HG03442 (cell line): ENCODE data around the gene TLR9.
"Not testable (repeated sequence)": the region's sequence is repeated elsewhere in the genome, so short reads cannot be mapped to it uniquely, and the experiment has no call there.

Experiments
- ATAC-seq: cut with Tn5 transposase; IDR thresholded peaks from one replicate; pipeline ENCODE4 v1.9.1; 2021; ENCODE audit warnings: mild to moderate bottlenecking, moderate library complexity; ENCODE audit not compliant: unreplicated experiment

The TLR9 gene

DNA sequence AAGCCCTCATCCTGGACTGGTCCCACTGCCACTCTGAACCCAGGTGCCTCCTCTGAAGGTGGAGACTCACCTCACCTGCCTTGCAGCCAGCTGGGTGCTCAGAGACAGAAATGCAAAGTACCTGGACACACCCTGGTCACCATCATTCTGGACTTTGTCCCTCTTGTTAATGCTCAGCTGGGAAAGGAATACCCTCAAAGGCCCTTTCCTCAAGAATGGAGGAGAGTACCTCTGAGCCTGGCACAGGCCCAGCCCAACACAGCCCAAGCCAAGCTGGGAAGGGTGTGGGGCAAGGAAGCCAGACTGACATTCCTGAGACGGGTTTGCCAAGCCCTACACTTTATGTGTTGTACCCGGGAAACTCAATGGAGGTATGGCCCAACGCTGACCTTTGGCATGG lies 28.5 kb downstream of the TLR9 start:
- no peak for ATAC-seq

DNA sequence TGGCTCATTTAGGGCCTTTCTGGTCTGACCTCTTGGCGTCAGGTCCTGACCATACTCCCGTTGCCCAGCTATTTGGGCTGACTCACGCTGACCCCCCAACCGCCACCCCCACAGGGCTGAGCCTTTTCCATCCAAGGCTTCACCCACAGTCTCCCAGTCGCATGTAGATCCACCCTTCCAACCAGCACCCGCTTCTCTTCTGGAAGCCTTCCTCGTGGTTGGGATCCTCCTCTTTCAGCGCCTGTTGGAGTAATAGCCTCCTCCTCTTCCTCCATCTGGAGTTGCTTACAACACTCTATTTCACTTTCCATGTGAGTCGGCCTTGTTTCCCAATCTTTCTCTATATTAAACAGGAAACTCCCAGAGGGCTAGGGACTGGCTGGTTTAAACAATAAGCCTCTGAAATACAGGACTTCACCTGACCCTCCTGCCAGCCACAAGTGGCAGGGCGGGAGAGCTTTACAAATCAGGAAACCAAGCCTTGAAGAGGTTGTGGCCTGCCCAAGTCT lies 29.6 kb downstream of the TLR9 start:
- no peak for ATAC-seq

DNA sequence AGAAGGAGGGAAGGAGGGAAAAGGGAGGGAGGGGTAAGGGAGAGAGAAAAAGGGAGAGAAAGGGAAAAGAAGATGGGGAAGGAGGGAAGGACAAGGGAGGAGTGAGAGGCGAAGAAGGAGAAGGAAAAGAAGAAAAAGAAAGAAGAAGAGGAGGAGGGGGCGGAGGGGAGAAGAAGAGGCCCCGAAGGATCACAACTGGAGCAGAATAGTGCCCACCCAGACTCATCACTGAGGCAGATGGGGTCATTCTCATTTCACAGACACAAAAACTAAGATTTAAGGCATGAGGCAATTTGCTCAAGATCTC lies 30.2 kb downstream of the TLR9 start:
- ATAC-seq, result no peak

DNA sequence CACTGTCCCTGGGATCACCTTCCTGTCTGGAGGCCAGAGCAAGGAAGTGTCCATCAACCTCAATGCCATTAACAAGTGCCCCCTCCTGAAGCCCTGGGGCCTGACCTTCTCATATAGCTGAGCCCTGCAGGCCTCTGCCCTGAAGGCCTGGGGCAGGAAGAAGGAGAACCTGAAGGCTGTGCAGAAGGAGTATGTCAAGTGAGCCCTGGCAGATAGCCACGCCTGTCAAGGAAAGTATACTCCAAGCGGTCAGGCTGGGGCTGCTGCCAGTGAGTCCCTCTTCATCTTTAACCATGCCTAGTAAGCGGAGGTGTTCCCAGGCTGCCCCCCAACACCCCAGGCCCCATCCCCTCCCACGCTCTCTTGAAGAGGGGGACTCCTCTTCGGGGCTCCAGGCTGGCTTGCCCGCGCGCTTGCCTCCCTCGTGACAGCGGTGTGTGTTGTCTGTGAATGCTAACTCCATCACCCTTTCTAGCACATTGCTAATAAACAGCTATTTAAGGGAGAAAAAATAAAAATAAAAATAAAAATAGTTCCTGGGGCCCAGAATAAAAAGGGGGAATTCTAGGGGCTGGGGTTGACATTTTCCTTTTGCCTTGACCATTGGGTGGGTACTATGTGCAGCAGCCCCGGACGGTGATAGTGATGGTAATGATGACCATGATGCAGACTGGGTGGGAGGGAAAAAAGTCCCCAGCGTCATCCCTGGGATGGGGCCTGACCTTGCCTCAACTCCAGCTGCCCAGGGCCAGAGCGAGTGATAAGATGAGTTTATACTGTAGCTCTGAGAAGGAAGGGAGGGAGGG lies 30.8 kb downstream of the TLR9 start:
- ATAC-seq, result no peak

DNA sequence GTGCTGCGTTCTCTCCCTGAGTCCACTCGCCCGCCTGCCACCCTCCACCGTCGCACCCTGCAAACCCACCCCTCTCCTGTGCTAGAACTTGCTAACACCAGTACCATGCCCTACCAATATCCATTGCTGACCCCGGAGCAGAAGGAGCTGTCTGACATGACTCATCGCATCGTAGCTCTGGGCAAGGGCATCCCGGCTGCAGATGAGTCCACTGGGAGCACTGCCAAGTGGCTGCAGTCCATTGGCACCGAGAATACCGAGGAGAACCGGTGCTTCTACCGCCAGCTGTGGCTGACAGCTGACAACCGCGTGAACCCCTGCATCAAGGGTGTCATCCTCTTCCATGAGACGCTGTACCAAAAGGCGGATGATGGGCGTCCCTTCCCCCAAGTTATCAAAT lies 32.4 kb downstream of the TLR9 start:
- no peak for ATAC-seq

DNA sequence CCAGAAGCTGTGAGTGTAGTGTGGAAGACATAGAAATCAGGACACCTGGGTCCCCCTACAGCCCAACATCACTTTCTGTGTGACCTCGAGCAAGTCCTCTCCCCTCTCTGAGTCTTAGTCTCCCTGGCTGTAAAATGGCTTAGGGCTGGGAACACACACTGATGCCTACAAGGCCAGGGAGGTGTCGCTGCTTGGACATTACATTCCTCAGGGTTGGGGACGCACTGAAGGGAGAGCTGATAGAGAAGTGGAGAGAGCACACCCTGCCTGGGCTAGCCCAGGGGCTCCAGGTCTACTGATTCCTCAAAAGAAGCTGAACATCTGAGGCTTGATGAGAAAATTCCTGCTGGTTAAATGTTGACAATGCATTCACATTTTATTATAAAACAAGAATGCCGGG lies 33.8 kb downstream of the TLR9 start:
- no peak for ATAC-seq

DNA sequence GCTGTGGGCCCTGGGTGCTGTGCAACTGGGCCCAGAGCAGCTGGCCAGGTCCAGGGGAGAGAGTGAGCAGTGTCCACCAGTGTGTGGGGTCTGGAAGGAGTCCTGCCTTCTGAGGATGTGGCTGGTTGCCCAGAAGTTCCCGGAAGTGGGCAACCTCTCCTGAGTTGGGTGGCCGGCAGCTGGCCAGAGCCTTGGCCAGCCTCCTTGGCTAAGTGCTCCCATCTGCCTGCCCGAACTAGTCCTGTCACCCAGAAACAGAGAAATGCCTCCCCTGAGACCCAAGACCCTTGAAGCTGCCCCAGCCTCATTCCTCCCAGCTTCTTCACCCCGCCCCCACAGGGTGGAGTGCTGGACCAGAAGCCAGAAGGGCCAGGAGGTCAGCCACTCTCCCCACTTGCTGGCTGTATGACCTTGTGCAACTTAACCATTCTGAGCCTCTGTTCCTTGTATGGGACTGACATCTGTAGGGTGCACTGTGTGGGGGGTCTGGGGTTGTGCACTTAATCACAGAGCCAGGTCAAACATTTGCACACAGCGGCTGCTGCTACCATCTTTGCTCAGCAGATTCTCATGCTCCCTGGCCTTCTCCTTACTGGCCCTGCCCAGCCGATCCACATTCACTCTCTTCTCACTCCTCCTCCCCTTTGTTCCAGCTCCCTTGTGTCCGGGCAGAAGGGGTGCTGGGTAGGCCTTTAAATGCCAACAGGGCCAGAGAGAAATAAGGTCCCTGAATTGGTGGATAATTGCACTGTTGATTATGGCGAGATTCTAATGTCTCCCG lies 35.0 kb downstream of the TLR9 start:
- no peak for ATAC-seq

DNA sequence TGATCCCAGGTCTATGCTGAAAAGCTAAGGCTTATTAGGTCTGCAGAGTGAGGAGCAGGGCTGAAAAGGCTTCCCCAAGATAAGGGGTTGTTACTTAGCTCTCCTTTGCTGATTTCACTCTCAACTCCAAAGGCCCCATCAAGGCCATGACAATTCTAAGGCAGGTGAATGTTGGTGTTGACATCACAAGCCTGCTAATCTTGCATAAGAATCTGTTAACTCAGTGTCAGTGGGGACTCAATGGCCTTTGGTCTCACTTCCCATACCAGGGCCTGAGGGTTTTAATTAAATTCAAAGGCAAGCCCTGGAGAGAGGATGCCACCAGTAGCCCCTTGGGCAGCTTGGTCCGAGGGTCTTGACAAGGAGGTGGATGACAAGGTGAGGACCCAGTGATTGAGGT lies 36.9 kb downstream of the TLR9 start:
- ATAC-seq, result no peak

DNA sequence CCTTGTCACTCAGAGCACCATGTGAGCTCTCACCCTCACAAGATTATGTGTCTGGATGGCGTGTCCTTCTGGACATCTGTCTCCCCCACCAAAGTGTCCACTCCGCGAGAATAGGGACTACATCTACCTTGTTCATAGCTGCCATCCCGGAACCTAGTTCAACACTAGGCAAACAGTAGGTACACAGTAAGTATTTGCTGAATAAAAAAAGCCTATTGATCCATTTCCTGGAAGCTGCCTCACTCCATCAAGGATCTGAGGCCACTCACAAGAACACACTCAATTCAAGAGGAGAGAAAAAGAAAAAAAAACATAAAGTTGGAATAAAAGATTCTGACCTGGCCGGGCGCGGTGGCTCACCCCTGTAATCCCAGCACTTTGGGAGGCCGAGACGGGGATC lies 38.7 kb downstream of the TLR9 start:
- ATAC-seq, result no peak

DNA sequence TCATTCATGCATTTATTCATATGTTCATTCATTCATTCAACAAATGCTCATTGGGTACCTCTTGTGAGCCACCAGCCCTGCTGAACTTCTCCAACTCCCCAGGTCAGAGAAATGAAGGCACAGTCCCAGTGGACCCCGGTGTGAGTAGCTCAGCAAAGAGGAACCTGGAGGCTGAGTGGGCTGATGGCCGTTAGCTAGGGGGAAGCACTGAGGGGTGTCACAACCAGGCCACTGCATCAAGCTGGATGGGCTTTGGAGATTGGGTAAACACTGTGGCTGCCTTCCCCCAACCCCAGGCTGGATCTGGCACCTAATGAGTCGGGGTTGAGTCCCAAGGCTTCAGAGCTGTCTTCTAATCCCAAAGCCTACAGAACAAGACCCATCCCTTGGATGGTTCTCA lies 39.6 kb downstream of the TLR9 start:
- no peak for ATAC-seq

DNA sequence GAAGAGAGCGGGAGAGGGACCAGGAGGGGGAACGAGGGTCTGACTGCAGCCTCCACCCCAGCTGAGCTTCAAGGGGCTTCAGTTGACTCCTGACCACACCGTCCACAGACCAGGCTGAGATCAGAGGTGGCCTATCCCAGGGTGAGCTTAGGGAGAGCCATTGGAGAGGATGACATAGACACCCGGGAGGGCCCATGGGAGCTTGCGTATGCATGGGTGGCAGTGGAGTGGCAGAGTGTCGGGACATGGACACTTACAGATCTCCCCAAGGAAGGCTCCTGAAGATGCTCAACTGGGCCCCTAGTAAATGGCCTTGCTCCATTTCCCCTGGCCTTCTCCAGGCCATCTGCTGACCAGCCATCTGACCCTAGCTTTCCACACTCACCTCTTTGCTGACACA lies 40.1 kb downstream of the TLR9 start:
- no peak for ATAC-seq

DNA sequence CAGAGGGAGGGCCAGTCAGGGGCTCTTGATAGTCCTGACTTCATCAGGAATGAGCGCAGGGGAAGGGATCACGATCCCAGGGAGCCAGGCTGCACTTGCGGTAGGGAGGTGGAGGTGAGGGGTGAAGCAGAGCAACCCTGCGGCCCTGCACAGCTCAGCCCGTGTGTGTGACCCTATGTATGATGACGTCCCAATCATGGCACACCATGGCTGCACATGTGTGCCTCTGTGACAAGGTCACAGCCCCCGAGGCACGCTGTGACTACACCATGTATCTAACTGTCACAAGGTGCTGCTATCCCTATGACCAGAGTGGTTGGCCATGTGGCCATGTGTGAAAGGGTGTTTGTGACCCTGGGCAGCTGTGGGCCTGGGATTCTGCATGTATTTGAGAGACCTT lies 40.8 kb downstream of the TLR9 start:
- ATAC-seq, result no peak

DNA sequence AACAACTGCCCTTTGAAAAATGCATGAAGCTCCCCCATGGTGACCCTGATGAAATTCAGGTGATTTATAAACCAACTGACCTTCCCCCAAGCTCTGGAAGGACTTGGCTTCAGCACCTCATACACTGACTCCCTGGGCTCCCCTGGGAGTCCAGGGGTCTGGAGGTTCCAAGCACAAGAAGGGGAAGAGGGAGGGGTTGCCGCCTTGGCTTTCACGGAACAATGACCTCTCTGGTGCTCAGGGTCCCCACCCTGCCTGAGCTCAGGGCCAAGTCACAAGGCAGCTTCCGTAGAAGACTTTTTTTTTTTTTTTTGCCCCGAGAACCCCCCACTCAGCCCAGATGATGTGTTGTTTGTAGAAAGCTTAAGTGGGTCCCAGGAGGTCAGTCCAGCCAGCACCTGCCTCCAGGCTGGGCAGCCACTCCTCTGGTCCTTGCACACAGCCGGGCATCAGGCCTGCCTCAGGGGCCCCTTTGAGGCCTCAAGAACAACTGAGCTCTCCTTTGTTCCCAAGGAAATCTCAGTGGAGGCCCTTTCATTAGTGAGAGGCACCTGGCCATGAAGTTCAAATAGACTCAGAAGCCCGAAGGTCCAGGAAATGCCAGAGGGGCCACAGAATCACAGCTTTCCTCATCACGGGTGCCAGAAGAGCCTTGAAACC lies 41.5 kb downstream of the TLR9 start:
- ATAC-seq, result no peak

DNA sequence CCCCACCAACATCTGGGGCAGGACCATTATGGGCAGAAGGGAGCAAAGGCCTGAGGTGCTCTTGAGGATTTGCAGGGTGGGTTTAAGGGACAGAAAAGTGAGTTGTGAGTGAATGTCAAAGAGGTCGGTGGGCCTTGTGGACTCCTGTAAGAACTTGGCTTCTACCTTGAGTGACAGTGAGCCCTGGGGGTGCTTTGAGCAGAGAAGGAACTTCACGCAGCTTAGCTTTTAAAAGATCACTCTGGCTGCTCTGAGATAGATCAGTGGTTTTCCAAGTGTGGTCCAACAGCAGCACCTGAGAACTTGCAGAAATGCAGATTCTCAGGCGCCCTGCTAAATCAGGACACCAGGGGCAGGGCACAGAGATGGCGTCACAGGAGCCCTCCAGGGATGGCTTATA lies 42.8 kb downstream of the TLR9 start:
- ATAC-seq, result no peak

DNA sequence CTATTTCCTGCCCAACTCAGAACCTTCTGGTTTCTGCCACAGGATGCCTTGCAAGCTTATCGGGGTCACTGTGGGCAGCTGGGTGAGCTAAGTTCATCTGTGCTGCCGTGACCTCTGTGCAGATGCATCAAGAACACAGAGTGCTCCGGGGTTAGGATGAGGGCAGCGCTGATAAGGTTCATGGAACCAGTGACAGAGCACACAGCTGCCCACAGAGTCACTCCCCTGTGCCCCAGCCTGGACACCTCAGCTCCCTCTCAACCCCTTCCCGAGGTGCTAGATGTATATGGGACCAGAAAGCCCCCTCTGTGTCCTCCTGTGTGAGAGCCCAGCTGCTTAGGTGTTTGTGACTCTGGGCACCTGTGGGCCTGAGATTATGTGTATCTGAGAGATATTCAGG lies 43.2 kb downstream of the TLR9 start:
- no peak for ATAC-seq

DNA sequence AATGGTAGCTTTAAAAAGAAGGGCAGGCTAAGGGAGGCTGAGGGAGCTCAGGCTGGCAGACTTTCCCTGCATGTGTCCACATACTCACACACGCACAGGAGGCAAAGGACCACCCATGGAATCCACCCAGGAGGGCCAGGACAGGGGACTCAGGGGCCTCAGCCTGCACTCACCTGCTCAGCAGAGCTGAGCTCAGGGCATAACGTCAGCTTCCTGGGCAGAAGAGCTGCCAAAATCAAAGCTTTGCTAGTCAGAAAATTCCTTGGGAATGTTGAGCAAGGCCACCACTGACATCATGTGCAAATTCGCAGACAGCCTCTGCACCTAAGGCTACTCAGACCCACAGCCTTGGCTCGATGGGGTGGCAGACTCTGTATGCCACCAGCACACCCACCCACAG lies 43.9 kb downstream of the TLR9 start:
- no peak for ATAC-seq

DNA sequence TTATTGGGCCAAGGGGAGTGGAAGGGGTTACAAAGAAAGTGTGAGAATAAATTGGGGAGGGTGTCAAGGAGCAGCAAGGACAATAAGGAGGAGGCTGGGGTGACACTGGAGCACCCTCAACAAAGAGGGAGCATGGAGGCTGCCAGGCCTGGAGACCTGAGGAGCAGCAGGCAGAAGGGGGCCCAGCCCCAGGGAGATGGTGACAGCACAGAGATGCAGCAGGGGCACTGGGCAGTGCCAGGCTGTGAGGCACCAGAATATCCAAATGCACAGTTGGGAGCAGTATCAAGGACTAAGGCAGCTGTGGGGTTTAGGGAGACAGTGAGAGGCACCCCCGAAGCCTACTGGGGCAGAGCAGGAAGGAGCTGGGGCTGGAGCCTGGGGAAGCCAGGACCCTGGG lies 46.9 kb downstream of the TLR9 start:
- ATAC-seq, result no peak

DNA sequence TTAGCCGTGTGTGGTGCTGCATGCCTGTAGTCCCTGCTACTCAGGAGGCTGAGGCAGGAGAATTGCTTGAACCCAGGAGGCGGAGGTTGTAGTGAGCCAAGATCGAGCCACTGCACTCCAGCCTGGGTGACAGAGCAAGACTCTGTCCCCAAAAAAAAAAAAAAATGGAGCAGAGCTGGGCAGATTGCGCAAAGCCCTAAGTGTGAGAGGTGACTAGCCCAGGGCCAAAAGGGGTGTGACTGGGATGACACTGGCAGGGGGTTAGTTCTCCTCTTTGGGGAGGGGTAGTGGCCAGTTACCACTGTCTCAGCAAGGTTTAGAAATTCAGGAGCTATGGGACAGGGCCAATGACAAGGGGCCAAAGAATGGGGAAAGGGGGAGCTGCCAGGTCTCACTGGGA lies 47.3 kb downstream of the TLR9 start:
- not testable (repeated sequence) for ATAC-seq

DNA sequence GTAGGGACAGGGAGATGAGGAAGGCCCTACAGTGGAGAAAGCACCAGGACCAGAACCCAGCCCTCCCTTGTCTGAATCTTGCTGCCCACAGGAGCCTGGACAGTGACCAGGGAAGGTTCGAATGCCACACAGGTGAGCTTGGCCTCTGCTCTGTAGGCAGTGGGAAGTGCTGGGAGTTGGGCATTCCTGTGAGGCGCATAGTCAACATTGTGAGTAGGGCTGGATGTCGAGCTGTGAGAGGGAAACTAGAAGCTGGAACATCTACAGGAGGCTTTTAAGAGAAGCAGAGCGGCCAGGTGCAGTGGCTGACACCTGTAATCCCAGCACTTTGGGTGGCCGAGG lies 47.8 kb downstream of the TLR9 start:
- ATAC-seq, result no peak

DNA sequence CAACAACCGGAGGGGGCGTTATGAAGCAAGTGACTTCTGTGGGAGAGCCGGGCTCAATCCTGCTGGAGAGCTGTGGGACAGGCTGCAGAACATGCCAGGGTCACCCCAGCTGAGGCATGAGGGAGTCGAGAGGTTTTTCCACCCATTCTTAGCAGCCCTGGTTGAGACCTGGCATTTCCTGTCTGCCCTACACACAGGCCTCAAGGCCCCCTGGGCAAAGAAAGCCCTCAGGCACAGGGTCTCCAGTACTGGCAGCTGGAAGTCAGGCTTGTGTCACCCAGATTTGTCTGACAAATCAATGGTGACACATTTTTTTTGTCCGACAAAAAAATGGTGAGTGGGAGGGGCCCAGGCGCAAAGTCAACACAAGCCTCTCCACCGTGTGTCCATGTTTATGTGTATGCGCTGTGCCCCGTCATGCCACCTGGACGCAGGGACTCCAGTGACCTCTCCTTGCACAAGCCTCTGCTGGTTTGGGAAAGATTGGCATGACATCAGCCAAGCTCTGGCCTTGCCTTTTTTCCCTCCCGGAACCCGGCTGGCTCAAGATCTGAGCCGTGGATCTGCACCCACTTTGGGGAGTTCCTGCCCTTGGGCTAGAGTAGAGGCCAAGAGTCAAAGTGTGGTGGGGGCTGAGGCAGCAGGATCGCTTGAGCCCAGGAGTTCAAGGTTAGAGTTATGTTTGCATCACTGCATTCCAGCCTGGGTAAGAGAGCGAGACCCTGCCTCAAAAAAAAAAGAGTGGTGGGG lies 48.3 kb downstream of the TLR9 start:
- ATAC-seq, result no peak

DNA sequence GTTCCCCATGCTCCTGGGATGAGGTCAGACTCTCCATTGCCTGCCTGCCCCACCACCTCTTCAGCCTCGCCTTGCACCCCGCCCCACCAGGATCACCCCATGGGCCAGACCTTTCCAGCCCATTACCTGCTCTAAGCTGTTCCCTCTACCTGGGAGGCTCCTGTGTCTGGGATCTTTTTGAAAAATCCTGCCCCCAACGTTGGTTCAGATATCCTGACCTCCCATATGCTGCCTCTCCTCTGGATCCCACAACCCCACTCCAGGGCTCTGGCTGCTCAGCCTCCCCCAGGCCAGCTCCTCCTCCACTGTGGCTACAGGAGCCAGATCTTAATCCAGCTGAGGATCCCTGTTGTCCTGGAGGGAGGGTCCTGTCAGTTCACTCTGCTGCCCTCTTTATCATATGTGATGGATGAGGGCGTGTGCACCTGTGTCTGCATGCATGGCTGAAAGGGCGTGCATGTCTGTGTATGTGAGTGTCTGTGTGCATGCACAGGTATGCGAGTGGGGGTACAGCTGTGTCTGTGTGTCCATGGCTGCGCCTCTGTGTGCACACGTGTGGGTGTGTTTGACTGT lies 49.2 kb downstream of the TLR9 start:
- ATAC-seq, result no peak
